ENCODE measurements around the gene SETDB1.

Gene SETDB1

GRCh38 chr1:150974580-150975478 lies 48.7 kb downstream of the SETDB1 start, which contains the start of gene CERS2:
CERS2 (minus strand) TSS chr1:150974835; CDS start chr1:150969090, 5,745 bp downstream.
- FAIRE-seq (no peak), DNase-seq (ENCODE audit: low spot score) (peak; percentile 38)

GRCh38 chr1:150976401-150976821 lies 50.2 kb downstream of the SETDB1 start:
- DNase-seq (ENCODE audit: low spot score), result no peak
- no peak for FAIRE-seq

- DNase-seq (ENCODE audit: low spot score), result peak; percentile 90
- peak; percentile 81 for FAIRE-seq
These were observed 50.9 kb downstream of the SETDB1 start for GRCh38 chr1:150976879-150977694.

GRCh38 chr1:150979092-150980056 lies 53.2 kb downstream of the SETDB1 start:
- FAIRE-seq (peak; percentile 75), DNase-seq (ENCODE audit: low spot score) (peak; percentile 73)

GRCh38 chr1:150981177-150981804 lies 55.1 kb downstream of the SETDB1 start:
- DNase-seq (ENCODE audit: low spot score) (no peak), FAIRE-seq (no peak)

GRCh38 chr1:150981805-150982712 lies 55.9 kb downstream of the SETDB1 start, which contains the start of gene ANXA9:
ANXA9 (plus strand) TSS chr1:150982292; CDS start chr1:150983106, 814 bp downstream.
- FAIRE-seq, result no peak
- DNase-seq (ENCODE audit: low spot score), result peak; percentile 31

- DNase-seq (ENCODE audit: low spot score) (no peak), FAIRE-seq (no peak)
These were observed 59.1 kb downstream of the SETDB1 start for GRCh38 chr1:150985179-150985825.

GRCh38 chr1:150987924-150988323 lies 61.8 kb downstream of the SETDB1 start:
- DNase-seq (ENCODE audit: low spot score) (no peak), FAIRE-seq (no peak)

- FAIRE-seq, result no peak
- DNase-seq (ENCODE audit: low spot score), result no peak
These were observed 66.5 kb downstream of the SETDB1 start for GRCh38 chr1:150992626-150993025.

GRCh38 chr1:150994248-150994647 lies 68.1 kb downstream of the SETDB1 start:
- FAIRE-seq, result no peak

GRCh38 chr1:150995460-150995859 lies 69.3 kb downstream of the SETDB1 start:
- FAIRE-seq (no peak), DNase-seq (ENCODE audit: low spot score) (no peak)

More at GRCh38 chr1:150994248-150994647, 68.1 kb downstream of the SETDB1 start:
- no peak for DNase-seq (ENCODE audit: low spot score)

- no peak for FAIRE-seq
- DNase-seq (ENCODE audit: low spot score), result no peak
These were observed 69.7 kb downstream of the SETDB1 start for GRCh38 chr1:150995896-150996295.

GRCh38 chr1:150997126-150997872 lies 71.1 kb downstream of the SETDB1 start:
- DNase-seq (ENCODE audit: low spot score) (no peak), FAIRE-seq (no peak)

GRCh38 chr1:150997949-150998348 lies 71.8 kb downstream of the SETDB1 start:
- DNase-seq (ENCODE audit: low spot score), result no peak
- FAIRE-seq, result no peak

GRCh38 chr1:150999051-150999674 lies 73.0 kb downstream of the SETDB1 start:
- DNase-seq (ENCODE audit: low spot score) (peak; percentile 91), FAIRE-seq (peak; percentile 80)

GRCh38 chr1:150999926-151000325 lies 73.8 kb downstream of the SETDB1 start:
- FAIRE-seq, result no peak
- no peak for DNase-seq (ENCODE audit: low spot score)

- FAIRE-seq (no peak), DNase-seq (ENCODE audit: low spot score) (no peak)
These were observed 74.2 kb downstream of the SETDB1 start for GRCh38 chr1:151000408-151000807.

- DNase-seq (ENCODE audit: low spot score), result no peak
- FAIRE-seq, result no peak
These were observed 75.4 kb downstream of the SETDB1 start for GRCh38 chr1:151001602-151002001.
